ENCODE measurements around the gene SMC1B. TPM values are rescaled to one million over a fixed set of nuclear protein-coding genes. Genes with fewer than 3 reads are reported as not detected.
"Not testable (repeated sequence)": the region's sequence is repeated elsewhere in the genome, so short reads cannot be mapped to it uniquely, and the experiment has no call there.

The SMC1B gene
- total RNA-seq, 1 donor from 2014 or later = 0.13 TPM

- H3K4me1 Mint-ChIP-seq = no peaks in the 10 kb centered on the region
- peaks cover 17% of the 10 kb centered on the region for H3K27me3 Mint-ChIP-seq
- DNase-seq = no peak
- no peaks in the 10 kb centered on the region for H3K9me3 Mint-ChIP-seq
- no peak overlapping the region for H3K4me3 Mint-ChIP-seq
- no peaks in the 10 kb centered on the region for H3K36me3 Mint-ChIP-seq (ENCODE audit: low read depth)
- CTCF ChIA-PET = no interaction called here
- intact Hi-C loops (cut with micrococcal nuclease) = no loop called here
- no peak for ATAC-seq (ENCODE audit: low read depth)
- H3K27ac Mint-ChIP-seq = no peak overlapping the region
- POLR2A ChIA-PET = no interaction called here
- no peak for TF ChIP-seq CTCF (IDR thresholded peaks at IDR 0.05)
These were observed 35.0 kb upstream of the SMC1B start for GRCh38 chr22:45448431-45448830.

GRCh38 chr22:45447596-45447995 is 34.2 kb upstream of the SMC1B start:
- H3K27me3 Mint-ChIP-seq = peaks cover 14% of the 10 kb centered on the region
- H3K4me3 Mint-ChIP-seq; CTCF ChIA-PET; H3K9me3 Mint-ChIP-seq; H3K27ac Mint-ChIP-seq; H3K36me3 Mint-ChIP-seq (ENCODE audit: low read depth); ATAC-seq (ENCODE audit: low read depth); H3K4me1 Mint-ChIP-seq; intact Hi-C loops (cut with micrococcal nuclease); POLR2A ChIA-PET; DNase-seq: not testable (repeated sequence)

GRCh38 chr22:45446216-45446615 is 32.8 kb upstream of the SMC1B start:
- Mint-ChIP-seq H3K27ac (no peak overlapping the region), H3K27me3 (peaks cover 7% of the 10 kb centered on the region), H3K4me3 (no peak overlapping the region), H3K9me3 (no peaks in the 10 kb centered on the region), H3K36me3 (ENCODE audit: low read depth) (no peaks in the 10 kb centered on the region), H3K4me1 (peaks cover 1% of the 10 kb centered on the region)
- no peak for DNase-seq
- intact Hi-C loops (cut with micrococcal nuclease) = no loop called here
- no peak for ATAC-seq (ENCODE audit: low read depth)
- CTCF ChIA-PET = no interaction called here
- POLR2A ChIA-PET = no interaction called here
- no peak for TF ChIP-seq CTCF (IDR thresholded peaks at IDR 0.05)

- POLR2A ChIA-PET = no interaction called here
- Mint-ChIP-seq H3K4me1 (peaks cover 10% of the 10 kb centered on the region), H3K9me3 (no peaks in the 10 kb centered on the region), H3K27me3 (peaks cover 7% of the 10 kb centered on the region), H3K27ac (no peak overlapping the region), H3K4me3 (no peak overlapping the region), H3K36me3 (ENCODE audit: low read depth) (no peaks in the 10 kb centered on the region)
- no peak for TF ChIP-seq CTCF (IDR thresholded peaks at IDR 0.05)
- DNase-seq (no peak), ATAC-seq (ENCODE audit: low read depth) (no peak)
- intact Hi-C loops (cut with micrococcal nuclease) = no loop called here
- CTCF ChIA-PET = no interaction called here
These were observed 31.8 kb upstream of the SMC1B start for GRCh38 chr22:45445031-45445710.

GRCh38 chr22:45444168-45444567 is 30.8 kb upstream of the SMC1B start:
- H3K27me3 Mint-ChIP-seq = peaks cover 7% of the 10 kb centered on the region
- no peak for TF ChIP-seq CTCF (IDR thresholded peaks at IDR 0.05)
- CTCF ChIA-PET = no interaction called here
- intact Hi-C loops (cut with micrococcal nuclease) = no loop called here
- no peak overlapping the region for H3K4me3 Mint-ChIP-seq
- ATAC-seq (ENCODE audit: low read depth) (no peak), DNase-seq (no peak)
- no peaks in the 10 kb centered on the region for H3K36me3 Mint-ChIP-seq (ENCODE audit: low read depth)
- POLR2A ChIA-PET = no interaction called here
- H3K4me1 Mint-ChIP-seq = peaks cover 10% of the 10 kb centered on the region
- H3K9me3 Mint-ChIP-seq = no peaks in the 10 kb centered on the region
- no peak overlapping the region for H3K27ac Mint-ChIP-seq

DNA sequence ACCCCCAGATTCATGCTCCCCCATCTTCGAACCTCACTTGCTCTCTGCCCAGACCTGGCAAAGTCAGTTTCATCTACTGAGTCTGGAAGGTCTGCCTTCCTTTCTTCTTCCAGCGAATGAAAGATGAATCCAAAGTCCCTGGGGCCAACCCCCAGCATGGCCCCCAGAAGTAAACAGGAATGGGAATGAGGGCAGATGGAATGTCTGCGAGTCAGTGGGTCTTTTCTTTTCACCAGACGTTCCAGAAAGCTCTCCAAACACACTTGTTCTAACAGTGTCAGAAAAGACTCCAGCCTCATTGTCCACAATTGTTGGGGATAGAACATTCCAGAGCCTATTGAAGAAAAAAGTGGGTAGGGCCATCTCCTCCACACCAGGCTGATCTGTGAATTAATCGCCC is 28.7 kb upstream of the SMC1B start:
- H3K27me3 Mint-ChIP-seq = peaks cover 9% of the 10 kb centered on the region
- ATAC-seq (ENCODE audit: low read depth) (no peak), DNase-seq (no peak)
- CTCF ChIA-PET = interaction anchor here (1.1 kb wide), 1 partner anchor 11 kb away, joined by 4 read pairs; no protein-coding TSS in a partner anchor
- no peak overlapping the region for H3K27ac Mint-ChIP-seq
- no peaks in the 10 kb centered on the region for H3K9me3 Mint-ChIP-seq
- peaks cover 10% of the 10 kb centered on the region for H3K4me1 Mint-ChIP-seq
- H3K36me3 Mint-ChIP-seq (ENCODE audit: low read depth) = no peaks in the 10 kb centered on the region
- no peak for TF ChIP-seq CTCF (IDR thresholded peaks at IDR 0.05)
- H3K4me3 Mint-ChIP-seq = no peak overlapping the region
- POLR2A ChIA-PET = no interaction called here
- intact Hi-C loops (cut with micrococcal nuclease) = no loop called here
